ENCODE results near the gene RPLP1.

The RPLP1 gene

DNA sequence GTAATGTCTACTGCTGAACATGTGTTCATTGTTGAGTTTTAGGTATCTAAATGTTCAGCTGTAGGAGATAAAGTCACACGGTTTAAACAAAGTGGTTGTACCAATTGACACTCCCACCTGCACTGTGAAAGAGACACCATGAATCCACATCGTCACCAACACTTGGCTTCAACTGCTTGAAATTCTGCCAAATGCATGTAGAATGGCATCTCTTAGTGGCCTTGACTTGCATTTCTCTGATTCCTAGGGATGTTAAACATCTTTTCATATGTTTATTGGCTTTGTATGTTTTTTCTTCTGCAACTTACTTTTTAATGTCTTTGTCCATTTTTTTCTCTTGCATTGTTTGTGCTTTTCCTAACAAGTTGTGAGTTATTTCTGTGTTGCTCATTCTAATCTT, 43.4 kb downstream of the RPLP1 start:
- DNase-seq (ENCODE audit: low read depth in 4 of 4, low spot score in 1 of 4), result no peak

- DNase-seq (ENCODE audit: low read depth in 4 of 4, low spot score in 1 of 4), result no peak
Observed at GRCh38 chr15:69497076-69497475, 44.5 kb downstream of the RPLP1 start.

GRCh38 chr15:69497667-69498066, 45.0 kb downstream of the RPLP1 start:
- no peak for DNase-seq (ENCODE audit: low read depth in 4 of 4, low spot score in 1 of 4)

DNA sequence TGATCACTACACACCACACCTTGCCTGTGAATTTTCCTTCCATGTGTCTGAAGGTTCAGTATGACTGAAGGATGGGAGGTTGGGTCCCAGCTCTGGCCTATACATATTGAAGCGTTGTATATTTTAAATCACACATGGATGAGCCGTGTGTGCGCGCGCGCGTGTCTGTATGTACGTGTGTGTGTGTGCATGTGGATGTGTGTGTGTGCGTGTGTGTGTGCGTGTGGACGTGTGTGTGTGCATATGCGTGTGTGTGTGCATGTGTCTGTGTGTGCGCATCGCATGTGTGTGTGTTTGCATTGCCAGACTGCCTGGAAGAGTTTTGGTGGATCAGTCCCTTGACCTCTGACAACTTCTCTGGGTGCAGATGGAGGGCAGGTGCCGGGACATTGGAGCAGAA, 45.7 kb downstream of the RPLP1 start:
- no peak for DNase-seq (ENCODE audit: low read depth in 4 of 4, low spot score in 1 of 4)

- DNase-seq (ENCODE audit: low read depth in 4 of 4, low spot score in 1 of 4), result no peak
Observed at GRCh38 chr15:69498987-69499386, 46.4 kb downstream of the RPLP1 start.

DNA sequence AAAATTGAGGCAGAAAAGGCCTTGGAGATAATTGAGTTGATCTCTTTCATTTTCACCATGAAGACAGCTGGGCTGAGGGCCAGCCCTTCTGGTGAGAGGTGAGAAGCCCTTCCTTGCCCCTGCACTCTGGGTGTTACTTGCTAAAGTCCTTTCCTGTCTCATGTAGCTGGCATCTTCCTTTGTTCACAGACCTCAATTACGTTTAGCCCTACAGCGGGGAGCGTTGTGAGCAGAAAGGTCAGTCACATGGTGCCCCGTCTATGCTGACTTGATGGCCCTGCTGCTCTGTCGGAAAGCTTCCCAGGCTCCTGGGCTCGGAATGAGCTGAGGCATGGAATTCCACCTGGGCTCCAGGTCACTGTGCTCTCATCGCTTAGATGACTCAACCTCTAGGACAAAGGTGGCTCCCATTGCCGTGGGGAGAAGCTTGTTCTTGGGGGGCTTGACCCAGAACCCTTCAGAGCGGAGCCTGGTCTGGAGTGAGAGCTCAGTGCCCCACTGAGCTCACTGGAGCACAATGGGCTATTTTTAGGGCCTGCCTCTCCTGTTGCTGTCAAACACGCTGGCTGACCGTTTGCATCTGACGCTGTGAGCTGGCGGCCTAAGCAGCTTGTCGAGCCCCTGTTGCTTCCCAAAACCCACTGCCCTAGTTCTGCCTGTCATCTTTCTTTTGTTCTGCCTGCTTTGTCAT, 47.0 kb downstream of the RPLP1 start:
- DNase-seq (ENCODE audit: low read depth in 4 of 4, low spot score in 1 of 4), result no peak

DNA sequence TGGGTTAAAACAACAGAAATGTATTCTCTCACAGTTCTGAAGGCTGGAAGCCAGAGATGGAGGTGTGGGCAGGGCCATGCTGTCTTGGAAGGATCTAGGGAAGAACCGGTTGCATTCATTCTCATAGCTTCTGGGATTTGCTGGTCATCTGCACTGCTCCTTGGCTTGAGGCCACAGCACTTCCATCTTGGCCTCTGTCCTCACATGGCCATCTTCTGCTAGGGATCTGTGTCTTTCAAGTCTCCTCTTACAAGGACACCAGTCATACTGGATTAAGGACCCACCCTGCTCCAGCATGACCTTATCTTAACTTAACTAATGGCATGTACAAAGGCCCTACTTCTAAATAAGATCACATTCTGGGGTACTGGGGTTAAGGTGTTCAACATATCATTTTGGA, 47.7 kb downstream of the RPLP1 start:
- no peak for DNase-seq (ENCODE audit: low read depth in 4 of 4, low spot score in 1 of 4)

DNA sequence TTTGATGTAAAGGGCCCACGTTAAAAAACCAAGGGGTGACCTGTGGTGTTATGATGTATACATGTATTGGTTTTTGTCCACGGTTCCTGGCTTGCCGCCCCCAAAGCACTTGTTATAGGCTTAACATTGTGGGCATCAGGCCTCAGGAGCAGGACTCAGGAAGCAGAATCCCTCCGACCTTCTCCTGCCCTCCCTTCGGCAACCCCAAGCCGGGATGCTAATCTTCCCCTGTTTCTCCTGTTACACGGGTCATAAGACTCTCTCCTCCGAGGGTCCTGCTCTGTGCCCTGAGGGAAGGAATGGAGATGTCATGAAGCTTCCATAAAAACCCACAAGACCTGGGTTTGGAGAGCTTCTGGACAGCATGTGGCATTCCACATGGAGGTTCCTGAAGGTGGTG, 48.8 kb downstream of the RPLP1 start:
- DNase-seq (ENCODE audit: low read depth in 4 of 4, low spot score in 1 of 4), result no peak

- DNase-seq (ENCODE audit: low read depth in 4 of 4, low spot score in 1 of 4), result no peak
Observed at GRCh38 chr15:69502470-69503045, 49.9 kb downstream of the RPLP1 start.

GRCh38 chr15:69504352-69505040, 51.9 kb downstream of the RPLP1 start:
- no peak for DNase-seq (ENCODE audit: low read depth in 4 of 4, low spot score in 1 of 4)

Measured in stimulated activated CD4-positive, alpha-beta T cell treated with anti-CD3 and anti-CD28 coated beads, Interleukin-1b, Interleukin-23, amount 100 ng/mL, for 24 hours (primary cell).